Cardiac ventricle fibroblast (primary cell): ENCODE data around the gene CRY1. TPM values are rescaled to one million over a fixed set of nuclear protein-coding genes. Genes with fewer than 3 reads are reported as not detected.

ENCODE experiments used
- total RNA-seq: library from RNA; depleted of rRNA; stranded (reverse); fragments of >200 nt; gene quantifications from 2 replicates; pipeline ENCODE4 v1.2.3, GENCODE V29; 2015

The CRY1 gene
- total RNA-seq, result 5.8 and 9.5 TPM in 2 replicates

DNA sequence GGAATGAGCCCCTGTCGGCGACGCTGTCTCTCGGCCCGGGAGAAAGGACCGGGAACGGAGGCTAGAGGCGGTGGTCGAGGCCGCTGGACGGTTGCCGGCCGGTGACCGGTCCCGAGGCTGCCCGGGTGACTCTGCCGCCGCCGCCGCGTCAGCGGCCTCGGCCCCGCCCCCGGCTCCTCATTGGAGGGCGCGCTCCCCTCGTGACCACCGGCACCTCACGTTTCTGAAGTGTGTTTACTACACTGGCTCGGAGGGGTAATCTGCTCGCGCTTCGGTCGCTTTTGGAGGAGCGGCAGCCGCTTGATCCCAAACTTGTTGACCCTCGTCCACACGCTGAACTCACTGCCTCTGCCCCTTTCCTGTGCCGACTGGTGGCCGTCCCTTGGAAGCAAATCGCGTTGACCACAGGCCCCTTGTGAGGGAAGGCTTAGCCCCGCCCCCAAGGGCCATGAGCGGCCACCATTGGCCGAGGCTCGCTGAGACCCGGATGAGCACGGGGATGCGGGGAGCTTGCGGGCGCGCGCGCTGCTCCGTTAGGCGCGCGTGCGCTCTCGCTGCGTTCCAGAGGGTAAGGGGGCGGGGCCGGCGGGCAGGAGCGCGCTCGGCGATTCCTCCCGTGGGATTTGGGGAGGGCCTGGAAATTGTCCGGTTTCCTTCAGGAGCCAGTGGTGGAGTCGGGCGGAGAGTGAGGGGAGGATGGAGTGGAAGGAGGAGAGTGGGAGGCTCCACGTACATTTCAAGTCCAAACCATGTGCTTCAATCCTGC, at the start of gene CRY1:
TSS of gene CRY1 (minus strand) at position 133 of the 766 bp plus-strand sequence. CDS start 588 bp downstream, outside the sequence.

GRCh38 chr12:106986625-106987389, 106.5 kb downstream of the CRY1 start, which contains the start of gene MTERF2:
Gene MTERF2, minus strand, starts transcription at chr12:106987146. Its CDS starts 8,432 bp downstream, at chr12:106978714.

DNA sequence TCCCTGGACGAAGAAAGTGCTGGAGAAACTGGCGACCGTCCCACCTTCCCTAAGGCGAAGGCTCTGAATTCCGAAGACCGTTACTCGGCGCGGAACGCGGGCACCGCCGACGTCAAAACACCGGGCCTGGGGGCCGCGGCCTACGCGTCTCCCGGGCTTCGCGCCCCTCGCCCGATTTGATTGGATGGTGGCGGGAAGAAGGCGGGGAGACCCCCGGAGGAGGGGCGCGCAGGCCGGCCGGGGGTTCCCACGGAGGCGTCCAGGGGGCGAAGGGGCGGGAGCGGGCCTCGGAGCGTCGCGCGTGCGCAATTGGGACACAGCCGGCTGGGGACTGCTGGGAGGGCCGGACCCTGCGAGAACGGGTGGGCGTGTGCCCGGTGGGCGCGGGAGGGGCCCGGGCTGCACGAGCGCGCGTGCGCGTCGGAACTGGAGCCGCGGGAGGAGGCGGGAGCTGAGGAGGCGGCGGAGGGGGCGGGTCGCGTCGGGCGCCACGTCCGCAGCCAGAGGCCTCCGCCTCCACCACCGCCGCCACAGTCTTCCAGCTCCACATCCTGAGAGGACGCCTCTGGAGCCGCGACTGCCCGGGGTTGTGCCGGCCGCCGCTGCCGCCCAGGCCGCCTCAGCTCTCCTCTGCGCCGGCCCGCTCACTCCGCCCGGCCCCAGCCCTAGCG, 137.8 kb downstream of the CRY1 start, which contains the start of gene TMEM263:
TSS of gene TMEM263 (plus strand) at position 531 of the 671 bp plus-strand sequence. CDS start 11,210 bp downstream, outside the sequence.

Other genes starting within 250 kb of the CRY1 start
- 86.9 and 100 TPM in 2 replicates for gene TMEM263, start 137.6 kb downstream of the CRY1 start, total RNA-seq
- 2.7 and 4.0 TPM in 2 replicates for gene MTERF2, start 106.4 kb downstream of the CRY1 start, total RNA-seq